Effector CD8-positive, alpha-beta T cell (primary cell): Measurements from ENCODE around the gene CD180.
"Not testable (repeated sequence)": the region's sequence is repeated elsewhere in the genome, so short reads cannot be mapped to it uniquely, and the experiment has no call there.

Experiments used
- DNase-seq: peaks from one replicate; lab custom pipeline; 2025; lab: John Stamatoyannopoulos, UW

CD180 gene

GRCh38 chr5:67188274-67189078 is 8.1 kb downstream of the CD180 start:
- no peak for DNase-seq

- no peak for DNase-seq
These were observed 9.4 kb downstream of the CD180 start for GRCh38 chr5:67187006-67187715.

DNA sequence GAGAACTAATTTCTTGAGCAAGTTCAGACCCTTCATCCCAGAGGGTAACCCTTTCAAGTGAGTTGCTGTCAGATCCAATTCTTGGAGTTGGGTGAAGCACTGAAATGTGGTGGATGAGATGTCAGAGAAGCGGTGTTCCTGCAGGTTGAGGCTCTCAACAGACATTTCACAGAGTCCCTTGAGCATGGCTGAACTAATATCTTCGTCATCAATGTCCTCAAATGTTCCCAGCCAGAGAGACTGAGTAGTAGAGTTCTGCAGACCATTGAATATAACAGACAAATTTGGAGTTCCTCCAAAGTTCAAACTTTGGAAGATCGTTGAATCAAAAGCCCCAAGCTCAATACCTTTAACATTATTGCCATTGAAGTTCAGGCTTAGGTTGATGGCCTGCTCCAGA is 12.7 kb downstream of the CD180 start:
- DNase-seq, result no peak

DNA sequence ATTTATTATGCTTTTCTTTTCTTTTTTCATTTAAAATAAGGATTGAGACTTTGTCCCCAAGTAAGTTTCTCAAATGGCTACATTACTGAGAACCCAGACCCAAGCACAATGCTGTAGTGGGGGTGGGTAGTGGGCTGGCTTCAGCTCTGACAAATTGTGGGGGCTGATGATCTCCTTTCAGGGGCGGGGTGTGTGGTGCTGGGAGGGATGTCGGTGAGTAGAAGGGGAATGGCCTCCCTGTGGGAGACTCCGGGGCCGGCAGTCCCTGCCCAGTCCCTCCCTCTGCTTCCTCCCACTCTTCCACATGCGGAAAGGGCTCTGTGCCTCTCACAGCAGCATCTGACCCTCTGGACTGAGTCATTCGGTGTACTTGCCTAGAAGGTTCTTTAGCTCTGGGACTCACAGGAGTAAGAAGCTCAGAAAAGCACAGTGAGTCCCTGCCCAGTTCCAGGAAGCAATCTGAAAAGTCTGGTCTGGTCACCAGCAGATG is 14.3 kb downstream of the CD180 start:
- no peak for DNase-seq

DNA sequence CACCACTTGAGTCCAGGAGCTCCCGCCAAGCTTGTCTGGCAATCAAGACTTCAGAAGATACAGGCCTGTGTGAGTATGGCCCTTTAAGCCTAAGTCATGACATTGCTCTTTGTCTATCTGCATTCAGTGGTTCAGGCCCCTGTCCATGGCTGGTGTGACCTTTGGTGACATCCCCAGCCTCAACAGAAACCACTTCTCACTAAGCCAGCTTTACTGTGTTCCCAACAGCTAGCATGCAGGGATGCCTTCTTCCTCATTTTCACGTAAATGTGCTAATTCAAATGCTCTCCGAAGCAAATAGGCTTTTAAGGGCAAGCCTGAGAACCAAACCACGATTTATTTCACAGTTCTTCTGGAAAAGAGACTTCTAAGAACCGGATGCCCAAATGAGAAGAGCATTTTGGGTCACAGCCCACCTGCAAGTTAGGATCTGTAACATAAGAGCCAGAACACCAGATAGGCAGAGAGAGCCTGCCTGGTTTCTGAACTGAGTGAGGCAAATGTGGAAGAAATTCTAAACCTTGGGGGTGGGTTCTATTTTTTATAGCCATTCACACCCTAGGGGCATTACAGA is 14.9 kb downstream of the CD180 start:
- no peak for DNase-seq

DNA sequence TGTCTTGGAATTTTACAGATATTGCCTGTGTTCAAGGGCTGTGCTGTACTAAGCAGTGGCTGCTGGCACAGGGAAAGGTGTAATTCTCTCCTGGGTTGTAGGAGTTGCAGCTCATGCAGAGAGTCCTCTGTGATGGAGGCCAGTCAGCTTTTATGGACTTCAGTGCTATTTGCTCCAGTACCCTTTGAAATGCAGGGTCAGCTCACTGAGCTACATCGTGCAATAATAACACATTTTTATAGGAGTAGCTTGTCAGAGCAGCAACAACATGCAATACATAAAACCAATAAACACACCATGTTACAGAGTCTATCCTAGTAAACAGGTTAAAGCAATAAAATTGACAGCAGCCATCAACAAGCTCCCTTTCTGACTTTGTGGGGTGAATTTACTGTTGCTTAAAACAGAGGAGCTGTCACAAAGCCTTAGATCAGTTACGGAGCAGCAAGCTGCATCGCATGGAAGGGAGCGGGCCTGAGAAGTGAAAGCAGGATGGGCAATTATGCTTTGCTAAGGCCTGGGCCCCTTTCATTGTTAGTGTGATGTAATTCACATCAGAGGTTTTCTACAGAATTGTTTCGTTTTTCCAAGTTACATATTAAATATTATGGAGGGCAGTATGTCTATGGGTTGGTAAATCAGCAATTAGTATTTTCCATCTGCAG is 16.8 kb downstream of the CD180 start:
- DNase-seq, result no peak

GRCh38 chr5:67178966-67179365 is 17.6 kb downstream of the CD180 start:
- DNase-seq, result no peak

DNA sequence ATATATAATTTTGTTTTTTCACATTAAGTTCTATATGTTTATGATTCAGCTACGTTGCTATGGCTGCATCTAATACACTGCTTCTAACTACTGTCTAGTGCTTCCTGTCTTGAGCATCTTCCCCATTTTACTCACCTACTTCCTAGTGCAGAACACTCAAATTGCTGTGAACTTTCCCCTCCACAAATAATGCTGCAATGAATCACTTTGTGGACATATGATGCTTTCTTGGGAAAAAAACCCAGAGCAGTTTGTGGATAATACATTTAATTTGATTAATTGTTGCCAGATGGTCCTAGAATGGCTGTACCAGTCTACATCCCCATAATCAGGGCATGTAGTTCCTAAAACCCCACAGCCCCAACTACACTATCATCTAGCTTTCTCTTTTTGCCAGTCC is 18.5 kb downstream of the CD180 start:
- no peak for DNase-seq

GRCh38 chr5:67176936-67177335 is 19.7 kb downstream of the CD180 start:
- no peak for DNase-seq

- no peak for DNase-seq
These were observed 22.6 kb downstream of the CD180 start for GRCh38 chr5:67173959-67174358.

DNA sequence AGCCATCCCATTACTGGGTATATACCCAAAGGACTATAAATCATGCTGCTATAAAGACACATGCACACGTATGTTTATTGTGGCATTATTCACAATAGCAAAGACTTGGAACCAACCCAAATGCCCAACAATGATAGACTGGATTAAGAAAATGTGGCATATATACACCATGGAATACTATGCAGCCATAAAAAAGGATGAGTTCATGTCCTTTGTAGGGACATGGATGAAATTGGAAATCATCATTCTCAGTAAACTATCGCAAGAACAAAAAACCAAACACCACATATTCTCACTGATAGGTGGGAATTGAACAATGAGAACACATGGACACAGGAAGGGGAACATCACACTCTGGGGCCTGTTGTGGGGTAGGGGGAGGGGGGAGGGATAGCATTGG is 23.2 kb downstream of the CD180 start:
- not testable (repeated sequence) for DNase-seq

- DNase-seq, result no peak
These were observed 25.8 kb downstream of the CD180 start for GRCh38 chr5:67170767-67171166.

DNA sequence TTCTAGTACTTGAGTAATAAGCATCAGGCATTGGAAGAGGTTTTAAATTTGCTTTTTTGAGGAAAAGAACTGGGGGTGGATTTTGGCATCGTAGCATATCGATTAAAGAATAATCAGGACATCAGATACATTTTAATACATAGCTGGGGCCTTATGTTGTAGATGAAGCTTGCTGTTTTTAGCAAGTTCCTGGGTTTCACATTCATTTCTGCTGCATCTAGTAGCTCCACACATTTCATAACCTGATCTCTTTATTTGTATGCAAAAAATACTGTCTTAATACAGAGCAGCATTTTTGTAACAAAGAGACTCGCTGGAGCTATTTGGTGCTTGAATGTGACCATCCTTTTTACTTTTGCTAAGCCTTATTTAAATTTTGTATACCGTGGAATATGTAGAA is 28.5 kb downstream of the CD180 start:
- DNase-seq, result no peak

GRCh38 chr5:67166460-67167285 is 29.9 kb downstream of the CD180 start:
- DNase-seq, result peak; percentile 25

DNA sequence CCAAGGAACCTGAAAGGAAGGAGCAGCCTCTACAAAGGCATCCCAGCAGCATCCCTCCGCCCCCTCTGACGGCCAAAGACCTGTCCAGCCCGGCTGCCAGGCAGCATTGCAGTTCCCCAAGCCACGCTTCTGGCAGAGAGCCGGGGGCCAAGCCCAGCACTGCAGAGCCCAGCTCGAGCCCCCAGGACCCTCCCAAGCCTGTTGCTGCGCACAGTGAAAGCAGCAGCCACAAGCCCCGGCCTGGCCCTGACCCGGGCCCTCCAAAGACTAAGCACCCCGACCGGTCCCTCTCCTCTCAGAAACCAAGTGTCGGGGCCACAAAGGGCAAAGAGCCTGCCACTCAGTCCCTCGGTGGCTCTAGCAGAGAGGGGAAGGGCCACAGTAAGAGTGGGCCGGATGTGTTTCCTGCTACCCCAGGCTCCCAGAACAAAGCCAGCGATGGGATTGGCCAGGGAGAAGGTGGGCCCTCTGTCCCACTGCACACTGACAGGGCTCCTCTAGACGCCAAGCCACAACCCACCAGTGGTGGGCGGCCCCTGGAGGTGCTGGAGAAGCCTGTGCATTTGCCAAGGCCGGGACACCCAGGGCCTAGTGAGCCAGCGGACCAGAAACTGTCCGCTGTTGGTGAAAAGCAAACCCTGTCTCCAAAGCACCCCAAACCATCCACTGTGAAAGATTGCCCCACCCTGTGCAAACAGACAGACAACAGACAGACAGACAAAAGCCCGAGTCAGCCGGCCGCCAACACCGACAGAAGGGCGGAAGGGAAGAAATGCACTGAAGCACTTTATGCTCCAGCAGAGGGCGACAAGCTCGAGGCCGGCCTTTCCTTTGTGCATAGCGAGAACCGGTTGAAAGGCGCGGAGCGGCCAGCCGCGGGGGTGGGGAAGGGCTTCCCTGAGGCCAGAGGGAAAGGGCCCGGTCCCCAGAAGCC is 30.8 kb downstream of the CD180 start:
- peak; percentile 58 for DNase-seq

DNA sequence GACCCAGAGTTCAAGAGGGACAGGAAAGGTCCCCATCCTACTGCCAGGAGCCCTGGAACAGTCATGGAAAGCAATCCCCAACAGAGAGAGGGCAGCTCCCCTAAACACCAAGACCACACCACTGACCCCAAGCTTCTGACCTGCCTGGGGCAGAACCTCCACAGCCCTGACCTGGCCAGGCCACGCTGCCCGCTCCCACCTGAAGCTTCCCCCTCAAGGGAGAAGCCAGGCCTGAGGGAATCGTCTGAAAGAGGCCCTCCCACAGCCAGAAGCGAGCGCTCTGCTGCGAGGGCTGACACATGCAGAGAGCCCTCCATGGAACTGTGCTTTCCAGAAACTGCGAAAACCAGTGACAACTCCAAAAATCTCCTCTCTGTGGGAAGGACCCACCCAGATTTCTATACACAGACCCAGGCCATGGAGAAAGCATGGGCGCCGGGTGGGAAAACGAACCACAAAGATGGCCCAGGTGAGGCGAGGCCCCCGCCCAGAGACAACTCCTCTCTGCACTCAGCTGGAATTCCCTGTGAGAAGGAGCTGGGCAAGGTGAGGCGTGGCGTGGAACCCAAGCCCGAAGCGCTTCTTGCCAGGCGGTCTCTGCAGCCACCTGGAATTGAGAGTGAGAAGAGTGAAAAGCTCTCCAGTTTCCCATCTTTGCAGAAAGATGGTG is 31.6 kb downstream of the CD180 start:
- no peak for DNase-seq

DNA sequence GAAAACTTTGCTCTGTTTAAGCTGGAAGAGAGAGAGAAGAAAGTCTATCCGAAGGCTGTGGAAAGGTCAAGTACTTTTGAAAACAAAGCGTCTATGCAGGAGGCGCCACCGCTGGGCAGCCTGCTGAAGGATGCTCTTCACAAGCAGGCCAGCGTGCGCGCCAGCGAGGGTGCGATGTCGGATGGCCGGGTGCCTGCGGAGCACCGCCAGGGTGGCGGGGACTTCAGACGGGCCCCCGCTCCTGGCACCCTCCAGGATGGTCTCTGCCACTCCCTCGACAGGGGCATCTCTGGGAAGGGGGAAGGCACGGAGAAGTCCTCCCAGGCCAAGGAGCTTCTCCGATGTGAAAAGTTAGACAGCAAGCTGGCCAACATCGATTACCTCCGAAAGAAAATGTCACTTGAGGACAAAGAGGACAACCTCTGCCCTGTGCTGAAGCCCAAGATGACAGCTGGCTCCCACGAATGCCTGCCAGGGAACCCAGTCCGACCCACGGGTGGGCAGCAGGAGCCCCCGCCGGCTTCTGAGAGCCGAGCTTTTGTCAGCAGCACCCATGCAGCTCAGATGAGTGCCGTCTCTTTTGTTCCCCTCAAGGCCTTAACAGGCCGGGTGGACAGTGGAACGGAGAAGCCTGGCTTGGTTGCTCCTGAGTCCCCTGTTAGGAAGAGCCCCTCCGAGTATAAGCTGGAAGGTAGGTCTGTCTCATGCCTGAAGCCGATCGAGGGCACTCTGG is 32.6 kb downstream of the CD180 start:
- no peak for DNase-seq

DNA sequence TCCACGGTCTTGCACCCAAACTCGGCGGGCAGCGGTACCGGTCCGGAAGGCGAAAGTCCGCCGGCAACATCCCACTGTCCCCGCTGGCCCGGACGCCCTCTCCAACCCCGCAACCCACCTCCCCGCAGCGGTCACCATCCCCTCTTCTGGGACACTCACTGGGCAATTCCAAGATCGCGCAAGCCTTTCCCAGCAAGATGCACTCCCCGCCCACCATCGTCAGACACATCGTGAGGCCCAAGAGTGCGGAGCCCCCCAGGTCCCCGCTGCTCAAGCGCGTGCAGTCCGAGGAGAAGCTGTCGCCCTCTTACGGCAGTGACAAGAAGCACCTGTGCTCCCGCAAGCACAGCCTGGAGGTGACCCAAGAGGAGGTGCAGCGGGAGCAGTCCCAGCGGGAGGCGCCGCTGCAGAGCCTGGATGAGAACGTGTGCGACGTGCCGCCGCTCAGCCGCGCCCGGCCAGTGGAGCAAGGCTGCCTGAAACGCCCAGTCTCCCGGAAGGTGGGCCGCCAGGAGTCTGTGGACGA is 33.3 kb downstream of the CD180 start:
- DNase-seq, result no peak

DNA sequence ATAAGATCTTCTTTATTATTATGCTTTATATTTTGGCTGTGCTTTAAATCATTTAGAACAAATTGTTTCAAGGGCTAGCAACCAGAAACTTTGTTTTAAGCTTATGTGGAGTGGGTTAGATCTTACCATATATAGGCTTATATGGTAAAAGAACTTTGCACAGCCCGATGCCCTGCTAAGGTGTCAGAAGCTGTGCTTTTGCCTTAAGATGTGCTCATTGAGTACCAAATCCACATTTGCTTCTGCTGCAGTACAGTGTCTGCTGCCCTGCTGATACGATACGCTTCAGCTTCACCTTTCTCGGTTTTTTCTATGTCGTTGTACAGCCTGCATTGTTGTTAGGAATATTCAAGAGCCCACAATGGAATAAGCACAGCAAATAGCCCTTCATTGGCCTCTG is 34.8 kb downstream of the CD180 start:
- DNase-seq, result no peak
